Sigmoid colon (tissue), 7 donors: Measurements from ENCODE around the gene FSD1. TPM values are rescaled to one million over a fixed set of nuclear protein-coding genes. Genes with fewer than 3 reads are reported as not detected.
A peak's percentile ranks its signal among the peaks of the same experiment; 100 is the strongest.

Source experiments
- DNase-seq: peaks from one replicate; pipeline ENCODE4 v3.0.0-alpha.2; 2019
- H3K27ac ChIP-seq, 4 donors: fragments of 200-600 bp; sonication (generic); one replicate each; pipeline ENCODE4 v1.5.1; 2016 to 2019; ENCODE audit warnings: mild to moderate bottlenecking in 1 of 4
- H3K27me3 ChIP-seq, 3 donors: fragments of 200-600 bp; sonication (generic); one replicate each; pipeline ENCODE4 v1.5.1; 2019; ENCODE audit warnings: mild to moderate bottlenecking in 1 of 3
- H3K36me3 ChIP-seq, 4 donors: fragments of 200-600 bp; sonication (generic); one replicate each; pipeline ENCODE4 v1.5.1; 2016 to 2019
- H3K4me1 ChIP-seq, 4 donors: fragments of 200-600 bp; sonication (generic); one replicate each; pipeline ENCODE4 v1.5.1; 2017 to 2019
- H3K4me3 ChIP-seq, 4 donors: fragments of 200-600 bp; sonication (generic); one replicate each; pipeline ENCODE4 v1.5.1; 2017 to 2019; ENCODE audit warnings: mild to moderate bottlenecking in 2 of 4, moderate library complexity in 1 of 4
- H3K9me3 ChIP-seq, 4 donors: fragments of 200-600 bp in 3 of 4; sonication (generic) in 3 of 4; one replicate each; pipeline versions ENCODE4 v1.5.1 to v1.6.1; 2013 to 2019
- CTCF ChIP-seq, 4 experiments: fragments of 450-650 bp in 3 of 4; fragments of 200-600 bp in 1 of 4; IDR thresholded peaks; one replicate each; pipeline ENCODE4 v1.5.1; 2016 to 2019; ENCODE audit warnings: antibody characterized with exemption in 4 of 4, mild to moderate bottlenecking in 3 of 4, moderate library complexity in 2 of 4
- EP300 ChIP-seq, 4 donors: sonication (generic); formaldehyde crosslinking; IDR thresholded peaks; one replicate each; pipeline ENCODE4 v1.6.1; 2017; ENCODE audit warnings: antibody characterized with exemption in 4 of 4
- POLR2A ChIP-seq, 2 donors: fragments of 450-650 bp; IDR thresholded peaks; one replicate each; pipeline ENCODE4 v1.6.1; 2016; ENCODE audit warnings: antibody characterized with exemption in 2 of 2, mild to moderate bottlenecking in 2 of 2, moderate library complexity in 2 of 2
- POLR2AphosphoS5 ChIP-seq, 4 donors: sonication (generic); formaldehyde crosslinking; IDR thresholded peaks; one replicate each; pipeline ENCODE4 v1.6.1; 2017; ENCODE audit warnings: antibody characterized with exemption in 4 of 4
- WGBS, 2 donors: extraction: QIAGEN DNeasy Blood & Tissue Kit; methylation state at CpG; one replicate each; pipeline ENCODE4 v1.1.7; 2013; 5-methylcytosine and 5-hydroxymethylcytosine counted together
- intact Hi-C: fragments of 100-400 bp; cut with DNase I; formaldehyde crosslinking; loops from one replicate; pipeline ENCODE4 v1.15.1; 2023
- polyA plus RNA-seq, 3 donors: library from polyadenylated mRNA; stranded (reverse); fragments of 200-250 nt; gene quantifications; one replicate each; pipeline ENCODE4 v1.2.3, GENCODE V29; 2013
- total RNA-seq, 4 donors: library from RNA; depleted of rRNA; stranded (reverse); fragments of >200 nt; gene quantifications; one replicate each; pipeline ENCODE4 v1.1.0, GENCODE V29; 2016
- donor health status: healthy with polysubstance abuse.
- donor health status: Bipolar disorder and iron deficiency.
- donor health status: healthy.

The FSD1 gene
- total and polyA plus RNA-seq, 7 donors = 1.1 to 2.6 (median 1.5) TPM; not detected in 3

- Histone ChIP-seq H3K27me3 (peaks cover 6 to 23% (median 13%) of the 10 kb centered on the region in 3 donors), H3K36me3 (no peaks in the 10 kb centered on the region), H3K9me3 (no peaks in the 10 kb centered on the region), H3K4me3 (no peak overlapping the region), H3K4me1 (peaks cover 0 to 15% (median 13%) of the 10 kb centered on the region in 4 donors), H3K27ac (no peak overlapping the region)
- no peak for TF ChIP-seq CTCF (IDR thresholded peaks at IDR 0.05)
- no peak for TF ChIP-seq EP300 (IDR thresholded peaks at IDR 0.05)
- TF ChIP-seq POLR2AphosphoS5 (IDR thresholded peaks at IDR 0.05) = no peak
- TF ChIP-seq POLR2A (IDR thresholded peaks at IDR 0.05) = no peak
- intact Hi-C loops = no loop called here
- DNase-seq = no peak
- whole genome bisulfite sequencing, 2 donors = 51 to 80% methylated on average over 37 of the region's 37 CpGs
Observed at GRCh38 chr19:4322942-4323665, 18.7 kb downstream of the FSD1 start.

- TF ChIP-seq CTCF (IDR thresholded peaks at IDR 0.05) (no peak), POLR2AphosphoS5 (IDR thresholded peaks at IDR 0.05) (no peak), EP300 (IDR thresholded peaks at IDR 0.05) (no peak), POLR2A (IDR thresholded peaks at IDR 0.05) (no peak)
- H3K4me3 ChIP-seq = no peak overlapping the region
- WGBS, 2 donors = 87 to 94% methylated on average over 9 of the region's 9 CpGs
- H3K4me1 ChIP-seq = peaks cover 0 to 20% (median 17%) of the 10 kb centered on the region in 4 donors
- H3K27ac ChIP-seq = no peak overlapping the region
- H3K36me3 ChIP-seq = no peaks in the 10 kb centered on the region
- DNase-seq = no peak
- intact Hi-C loops = no loop called here
- peaks cover 6 to 29% (median 13%) of the 10 kb centered on the region in 3 donors for H3K27me3 ChIP-seq
- H3K9me3 ChIP-seq = no peaks in the 10 kb centered on the region
Observed at GRCh38 chr19:4323692-4324091, 19.3 kb downstream of the FSD1 start.

GRCh38 chr19:4324228-4324627 is 19.8 kb downstream of the FSD1 start:
- H3K9me3 ChIP-seq = no peaks in the 10 kb centered on the region
- H3K4me1 ChIP-seq = peaks cover 0 to 25% (median 20%) of the 10 kb centered on the region in 4 donors
- intact Hi-C loops = no loop called here
- no peaks in the 10 kb centered on the region for H3K36me3 ChIP-seq
- DNase-seq = no peak
- H3K4me3 ChIP-seq = no peak overlapping the region
- TF ChIP-seq POLR2A (IDR thresholded peaks at IDR 0.05) (no peak), EP300 (IDR thresholded peaks at IDR 0.05) (no peak), CTCF (IDR thresholded peaks at IDR 0.05) (no peak), POLR2AphosphoS5 (IDR thresholded peaks at IDR 0.05) (no peak)
- peaks cover 6 to 34% (median 13%) of the 10 kb centered on the region in 3 donors for H3K27me3 ChIP-seq
- H3K27ac ChIP-seq = no peak overlapping the region
- 88 to 89% methylated on average over 12 of the region's 12 CpGs for WGBS, 2 donors

DNA sequence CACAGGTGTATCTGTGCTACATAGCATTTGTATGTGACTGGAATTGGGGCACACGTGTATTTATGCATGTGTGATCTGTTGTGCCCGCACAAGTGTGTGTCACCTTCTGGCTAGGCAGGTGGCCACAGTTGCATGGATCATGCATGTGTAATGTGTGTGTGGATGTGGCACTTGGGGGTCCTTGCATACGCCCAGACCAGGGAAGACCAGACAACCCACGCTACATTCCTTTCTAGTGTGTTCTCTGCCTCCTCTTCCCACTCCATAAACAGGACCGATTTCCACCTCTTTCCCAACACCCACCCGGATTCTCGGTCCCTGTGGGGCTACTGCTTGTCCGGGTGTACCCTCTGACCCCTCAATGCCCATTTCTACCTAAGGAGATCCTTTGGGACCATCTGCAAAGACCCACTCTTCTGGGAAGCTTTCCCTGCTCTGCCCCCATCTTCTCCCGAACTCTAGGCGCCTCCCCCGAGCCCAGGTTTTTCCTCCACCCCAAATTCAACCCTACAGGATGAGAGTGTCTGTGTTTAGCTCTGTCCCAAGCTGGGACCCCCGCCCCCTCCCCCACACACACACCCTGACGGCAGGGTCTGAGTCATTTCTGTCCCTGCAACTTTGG is 21.9 kb downstream of the FSD1 start:
- Histone ChIP-seq H3K4me1 (peaks cover 0 to 27% (median 20%) of the 10 kb centered on the region in 4 donors), H3K9me3 (no peaks in the 10 kb centered on the region), H3K36me3 (no peaks in the 10 kb centered on the region), H3K27ac (no peak overlapping the region), H3K27me3 (peaks cover 6 to 38% (median 13%) of the 10 kb centered on the region in 3 donors), H3K4me3 (peak overlapping the region in 1 of 4 donors; percentile 42)
- TF ChIP-seq POLR2AphosphoS5 (IDR thresholded peaks at IDR 0.05) = no peak
- no peak for TF ChIP-seq POLR2A (IDR thresholded peaks at IDR 0.05)
- no peak for TF ChIP-seq CTCF (IDR thresholded peaks at IDR 0.05)
- no peak for DNase-seq
- WGBS, 2 donors = 61 to 80% methylated on average over 13 of the region's 13 CpGs
- intact Hi-C loops = loop anchor here (5.0 kb wide), 2 partner anchors 76 to 79 kb away; partner anchors contain the start of genes CHAF1A, SH3GL1 and YJU2
